AML-193 (cell line): ENCODE measurements around the gene MBD2.
"Not testable (repeated sequence)": the region's sequence is repeated elsewhere in the genome, so short reads cannot be mapped to it uniquely, and the experiment has no call there.

ENCODE experiments used
- DNase-seq, 2 experiments: peaks; one replicate each; lab custom pipeline; 2025; lab: John Stamatoyannopoulos, UW

The MBD2 gene, protein sequence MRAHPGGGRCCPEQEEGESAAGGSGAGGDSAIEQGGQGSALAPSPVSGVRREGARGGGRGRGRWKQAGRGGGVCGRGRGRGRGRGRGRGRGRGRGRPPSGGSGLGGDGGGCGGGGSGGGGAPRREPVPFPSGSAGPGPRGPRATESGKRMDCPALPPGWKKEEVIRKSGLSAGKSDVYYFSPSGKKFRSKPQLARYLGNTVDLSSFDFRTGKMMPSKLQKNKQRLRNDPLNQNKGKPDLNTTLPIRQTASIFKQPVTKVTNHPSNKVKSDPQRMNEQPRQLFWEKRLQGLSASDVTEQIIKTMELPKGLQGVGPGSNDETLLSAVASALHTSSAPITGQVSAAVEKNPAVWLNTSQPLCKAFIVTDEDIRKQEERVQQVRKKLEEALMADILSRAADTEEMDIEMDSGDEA

DNA sequence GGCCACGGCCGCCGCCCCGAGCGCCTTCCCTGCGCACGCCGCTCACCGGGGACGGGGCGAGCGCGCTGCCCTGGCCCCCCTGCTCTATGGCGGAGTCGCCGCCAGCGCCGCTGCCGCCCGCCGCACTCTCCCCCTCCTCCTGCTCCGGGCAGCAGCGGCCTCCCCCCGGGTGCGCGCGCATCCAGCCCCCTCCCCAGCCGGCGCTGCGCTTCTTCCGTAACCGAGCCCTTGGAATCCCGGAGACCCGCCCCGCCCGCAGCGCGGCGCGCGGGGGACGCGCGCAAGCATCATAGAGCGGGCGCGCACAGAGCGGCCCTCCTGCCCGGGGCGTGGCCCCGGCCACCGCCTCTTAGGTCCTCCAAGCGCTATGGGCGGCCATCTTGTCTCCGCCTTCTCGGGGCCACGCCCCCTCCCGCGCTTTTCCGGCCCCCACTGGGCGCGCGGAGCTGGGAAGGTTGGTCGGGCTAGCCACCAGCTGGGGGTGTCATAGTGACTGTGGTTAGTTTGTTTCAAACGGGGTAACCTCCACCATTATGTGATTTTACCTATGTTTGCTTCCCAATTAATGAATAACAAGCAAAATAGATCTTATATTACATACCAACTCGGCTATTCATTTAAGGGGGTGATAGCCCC is at the start of gene MBD2:
Gene MBD2, minus strand, starts transcription at position 291 of the 636 bp plus-strand sequence. Its CDS starts 110 bp downstream, at position 181.
- DNase-seq = peak; percentile 87 to 89

DNA sequence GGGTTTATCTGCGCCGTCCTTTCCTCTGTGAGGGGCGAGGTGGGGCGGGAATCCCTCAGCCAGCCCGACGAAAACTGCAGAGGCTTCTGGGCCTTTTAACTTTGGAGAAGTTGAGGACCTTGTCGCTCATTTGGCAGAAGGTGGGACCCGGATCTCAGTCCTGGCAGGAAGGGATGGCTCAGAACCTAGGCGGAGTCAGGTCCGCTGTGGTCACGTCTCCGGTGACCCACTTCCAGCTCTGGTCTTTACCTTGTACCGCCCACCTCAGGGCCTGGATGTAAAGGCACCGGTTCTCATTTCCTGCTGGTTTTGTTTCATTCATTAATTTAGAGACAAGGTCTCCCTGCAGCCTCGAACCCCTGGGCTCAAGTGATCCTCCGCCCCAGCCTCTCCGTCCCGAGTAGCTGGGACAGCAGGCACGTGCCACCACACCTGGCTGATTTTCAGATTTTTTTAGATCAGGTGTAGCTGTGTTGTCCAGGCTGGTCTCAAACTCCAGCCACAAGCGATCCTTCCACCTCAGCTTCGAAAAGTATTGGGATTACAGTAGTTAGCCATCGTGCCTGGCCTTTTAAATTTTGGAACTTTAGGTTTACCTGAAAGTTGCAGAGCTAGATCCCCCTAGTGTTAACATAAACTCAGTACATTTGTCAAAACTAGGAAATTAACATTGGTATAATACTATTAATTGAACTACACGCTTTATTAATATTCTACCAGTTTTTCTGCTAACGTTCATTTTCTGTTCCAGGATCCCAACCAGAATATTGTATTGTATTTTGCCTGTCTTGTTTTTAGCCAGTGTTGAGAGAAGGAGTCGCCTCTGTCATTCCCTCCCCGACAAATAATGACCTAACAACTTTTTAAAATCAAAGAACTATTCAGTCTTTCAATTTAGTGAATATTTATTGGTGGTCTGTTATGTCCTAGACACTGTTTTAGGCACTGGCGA is 45.7 kb upstream of the MBD2 start:
- peak; percentile 65 to 70 for DNase-seq

DNA sequence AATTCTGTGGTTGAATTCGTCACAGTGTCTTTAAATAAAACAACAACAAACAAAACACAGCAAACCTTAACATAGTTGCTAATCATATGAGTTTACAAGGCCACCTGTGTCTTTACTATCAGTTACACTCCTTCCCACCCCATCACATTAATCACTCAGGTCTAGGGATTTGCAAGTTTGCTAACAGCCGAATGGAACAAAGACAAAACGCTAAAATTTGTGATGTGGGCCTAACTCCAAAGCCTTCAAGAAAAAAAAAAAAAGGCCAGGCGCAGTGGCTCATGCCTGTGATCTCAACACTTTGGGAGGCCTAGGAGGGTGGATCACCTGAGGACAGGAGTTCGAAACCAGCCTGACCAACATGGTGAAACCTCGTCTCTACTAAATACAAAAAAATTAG is 44.3 kb upstream of the MBD2 start:
- DNase-seq = no peak

DNA sequence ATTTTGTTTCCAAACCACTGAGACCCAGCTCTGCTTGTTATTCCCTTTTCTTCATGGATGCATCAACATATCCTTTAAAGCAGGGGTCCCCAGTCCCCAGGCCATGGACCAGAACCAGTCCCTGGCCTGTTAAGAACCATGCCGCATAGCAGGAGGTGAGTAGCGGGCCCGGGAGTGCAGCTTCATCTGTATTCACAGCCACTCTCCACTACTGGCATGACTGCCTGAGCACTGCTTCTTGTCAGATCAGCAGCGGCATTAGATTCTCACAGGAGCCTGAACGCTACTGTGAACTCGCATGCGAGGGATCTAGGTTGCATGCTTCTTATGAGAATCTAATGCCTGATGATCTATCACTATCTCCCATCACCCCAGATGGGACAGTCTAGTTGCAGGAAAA is 43.2 kb upstream of the MBD2 start:
- no peak for DNase-seq

DNA sequence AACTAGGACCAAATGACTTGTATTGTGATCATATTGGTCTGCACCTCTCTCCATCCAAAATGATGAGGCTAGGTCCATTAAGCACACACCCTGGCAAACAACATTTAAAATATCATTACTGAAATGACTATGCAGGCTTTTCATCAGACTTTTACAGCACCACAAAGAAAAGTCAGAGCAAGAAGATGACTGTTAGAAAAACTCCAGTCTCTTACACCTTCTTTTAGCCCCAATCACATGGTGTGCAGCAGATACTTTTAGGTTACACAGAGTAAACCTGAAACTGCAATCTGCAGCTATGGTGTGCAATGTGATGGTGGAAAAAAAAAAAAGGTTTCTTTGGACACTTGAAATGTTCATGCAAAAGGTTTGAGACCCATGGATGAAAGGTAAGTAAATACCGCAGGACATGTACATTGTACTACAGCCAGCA is 39.5 kb upstream of the MBD2 start:
- DNase-seq = no peak

DNA sequence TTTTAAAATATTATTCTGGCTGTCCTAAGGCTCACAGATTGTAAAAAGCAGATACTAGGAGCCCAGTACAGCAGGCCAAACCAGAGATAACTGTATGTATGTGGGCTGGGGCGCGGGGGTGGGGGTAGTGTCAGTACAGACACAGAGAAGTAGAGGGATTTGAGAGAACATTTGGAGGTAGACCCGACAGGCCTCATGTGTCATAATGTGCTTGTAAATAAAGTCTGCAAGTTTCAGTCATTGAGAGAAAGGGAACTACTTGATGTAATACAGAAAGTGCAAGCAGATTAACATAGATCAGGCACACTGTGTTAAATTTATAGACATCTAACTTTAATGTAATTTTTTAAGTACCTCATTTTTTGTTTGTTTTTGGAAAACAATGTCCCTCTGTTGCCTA is 37.4 kb upstream of the MBD2 start:
- DNase-seq = peak; percentile 7 to 20

DNA sequence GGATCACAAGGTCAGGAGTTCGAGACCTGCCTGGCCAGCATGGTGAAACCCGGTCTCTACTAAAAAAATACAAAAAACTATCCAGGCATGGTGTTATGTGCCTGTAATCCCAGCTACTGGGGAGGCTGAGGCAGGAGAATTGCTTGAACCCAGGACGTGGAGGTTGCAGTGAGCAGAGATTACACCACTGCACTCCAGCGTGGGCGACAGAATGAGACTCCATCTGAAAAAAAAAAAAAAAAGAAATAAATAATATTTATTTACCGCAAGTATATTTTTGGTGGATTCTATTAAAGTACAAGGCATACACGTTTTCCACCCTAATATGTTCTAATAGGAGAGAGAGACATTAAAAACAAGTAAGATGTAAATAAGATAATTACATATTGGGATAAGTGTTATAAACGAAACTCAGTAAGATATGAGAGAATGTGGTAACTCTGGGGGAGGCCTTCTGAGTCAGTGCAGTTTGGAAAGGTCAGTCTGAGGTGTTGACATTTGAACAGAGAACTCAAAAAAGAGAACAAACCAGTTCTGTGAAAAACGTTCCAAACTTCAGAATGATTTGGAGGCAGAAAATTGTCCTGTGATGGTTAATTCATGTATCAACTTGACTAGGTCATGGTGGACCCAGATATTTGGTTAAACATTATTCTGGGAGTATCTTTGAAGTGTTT is 36.1 kb upstream of the MBD2 start:
- peak; percentile 78 for DNase-seq

DNA sequence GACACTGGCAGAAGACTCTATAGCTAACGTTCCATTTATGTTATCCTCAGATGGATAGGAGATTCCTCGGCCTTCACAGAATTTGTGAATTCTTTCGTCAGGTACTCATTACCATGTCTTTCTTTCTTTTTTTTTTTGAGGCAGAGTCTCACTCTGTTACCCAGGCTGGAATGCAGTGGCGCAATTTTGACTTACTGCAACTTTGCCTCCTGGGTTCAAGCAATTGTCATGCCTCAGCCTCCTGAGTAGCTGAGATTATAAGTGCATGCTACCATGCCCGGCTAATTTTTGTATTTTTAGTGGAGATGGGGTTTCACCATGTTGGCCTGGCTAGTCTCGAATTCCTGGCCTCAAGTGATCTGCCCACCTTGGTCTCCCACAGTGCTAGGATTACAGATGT is 33.3 kb upstream of the MBD2 start:
- DNase-seq = not testable (repeated sequence)

DNA sequence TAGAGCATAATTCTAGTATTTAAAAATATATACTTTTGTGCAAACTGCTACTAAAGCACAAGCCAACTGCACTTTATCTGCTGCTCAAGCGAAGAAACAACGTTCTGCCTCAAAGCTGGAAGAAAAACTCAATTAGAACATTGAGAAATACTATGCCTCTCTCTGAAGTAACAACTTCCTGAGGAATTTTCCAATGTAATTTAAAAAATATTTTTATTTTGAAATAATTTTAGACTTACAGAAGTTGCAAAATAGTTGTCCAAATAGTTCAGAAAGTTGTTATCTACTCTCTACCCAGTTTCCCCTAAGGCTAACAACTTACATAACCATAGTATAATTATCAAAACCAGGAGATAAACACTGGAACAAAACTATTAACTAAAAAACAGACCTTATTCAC is 32.5 kb upstream of the MBD2 start:
- DNase-seq = peak; percentile 52 to 58

DNA sequence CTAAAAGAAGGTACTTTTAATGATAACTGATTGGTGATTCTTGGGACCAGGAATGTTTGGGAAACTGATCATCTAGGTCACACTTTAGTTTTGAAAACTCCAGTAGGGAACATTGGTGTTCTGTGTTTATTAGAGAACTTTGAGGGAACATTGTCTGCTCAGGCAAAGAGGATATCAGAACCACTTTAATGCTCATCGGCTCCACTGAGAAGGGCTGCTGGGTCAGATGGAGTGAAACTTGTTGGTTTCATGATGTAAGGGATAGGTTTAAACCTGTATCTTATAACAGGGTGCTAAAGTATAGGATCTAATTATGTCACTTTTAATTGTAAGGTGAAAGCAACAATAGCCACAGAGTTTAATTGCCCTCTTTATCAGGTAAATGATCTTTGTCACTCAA is 30.7 kb upstream of the MBD2 start:
- DNase-seq = no peak

DNA sequence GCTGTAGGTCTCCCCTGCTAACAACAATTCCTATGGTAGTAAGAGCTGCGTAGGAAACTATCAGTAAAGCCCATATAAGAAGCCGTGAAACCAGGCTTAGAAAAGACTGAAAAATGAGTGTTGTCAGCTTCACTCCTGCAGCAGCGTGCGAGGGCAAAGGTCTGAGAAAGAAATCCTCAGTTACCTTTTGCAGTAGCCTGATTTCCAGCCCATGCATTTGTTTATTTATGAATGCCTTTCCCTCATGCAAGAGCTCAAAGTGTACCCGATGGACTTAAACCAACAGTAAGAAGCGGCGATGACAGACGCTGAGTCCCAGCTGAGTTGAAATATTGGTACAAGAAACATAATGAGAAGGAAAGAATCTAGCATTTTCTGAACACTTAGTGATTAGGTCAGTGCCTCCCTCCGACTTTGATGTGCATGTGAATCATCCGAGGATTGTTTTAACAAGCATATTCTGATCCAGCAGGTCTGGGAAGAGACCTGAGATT is 29.8 kb upstream of the MBD2 start:
- DNase-seq = no peak

DNA sequence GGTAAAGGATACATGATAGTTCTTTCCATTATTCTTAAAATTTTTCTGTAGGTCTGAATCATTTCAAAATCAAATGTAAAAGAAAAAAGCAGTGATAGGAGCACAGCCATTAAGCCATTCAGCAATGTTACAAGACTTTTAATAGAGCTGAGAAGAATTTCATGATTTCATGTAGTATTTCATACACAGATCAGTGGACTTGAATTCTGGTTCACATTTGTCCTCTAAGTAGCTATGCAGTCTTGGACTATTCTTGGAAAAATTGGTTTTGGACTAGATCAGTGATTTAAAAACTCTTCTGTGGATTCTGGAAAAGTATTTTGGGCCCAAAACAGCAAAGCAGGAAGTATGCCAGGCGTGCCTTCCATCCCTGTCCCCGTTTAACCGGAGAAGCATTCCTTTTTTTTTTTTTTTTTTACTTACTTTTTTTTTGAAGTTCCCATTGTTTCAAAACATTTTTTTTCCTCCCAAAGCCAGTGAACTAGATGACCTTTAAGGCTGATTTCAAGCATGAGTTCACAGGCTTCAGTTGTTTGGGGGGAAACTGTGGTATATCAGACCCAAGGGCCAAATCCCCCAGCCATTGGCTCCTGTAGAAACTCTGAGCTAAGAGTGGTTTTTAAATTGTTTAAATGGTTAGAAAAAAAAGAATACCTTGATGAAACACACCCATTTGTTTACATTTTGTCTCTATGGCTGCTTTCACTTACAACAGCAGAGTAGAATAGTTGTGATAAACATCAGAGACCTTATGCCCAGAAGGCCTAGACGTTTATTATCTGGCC is 27.3 kb upstream of the MBD2 start:
- no peak for DNase-seq

DNA sequence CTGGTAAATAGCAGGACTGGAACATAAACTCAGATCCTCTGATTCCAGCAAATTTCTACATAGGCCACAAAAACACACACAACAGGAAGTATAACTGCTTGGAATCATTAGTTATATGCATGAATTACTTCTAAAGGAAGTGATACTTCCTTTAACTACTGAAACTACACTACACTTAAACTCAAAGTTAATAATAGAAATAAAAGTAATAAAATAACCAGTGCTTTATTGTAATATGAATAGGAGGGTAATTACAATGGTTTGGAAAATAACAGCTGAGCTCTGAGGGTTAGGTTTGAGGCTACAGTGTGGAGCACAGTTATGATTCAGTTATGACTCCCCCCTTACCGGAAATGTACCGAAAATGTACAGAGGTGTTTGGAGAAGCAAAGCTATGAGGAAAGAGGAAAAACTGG is 26.4 kb upstream of the MBD2 start:
- DNase-seq = peak in 1 of 2 experiments; percentile 9

DNA sequence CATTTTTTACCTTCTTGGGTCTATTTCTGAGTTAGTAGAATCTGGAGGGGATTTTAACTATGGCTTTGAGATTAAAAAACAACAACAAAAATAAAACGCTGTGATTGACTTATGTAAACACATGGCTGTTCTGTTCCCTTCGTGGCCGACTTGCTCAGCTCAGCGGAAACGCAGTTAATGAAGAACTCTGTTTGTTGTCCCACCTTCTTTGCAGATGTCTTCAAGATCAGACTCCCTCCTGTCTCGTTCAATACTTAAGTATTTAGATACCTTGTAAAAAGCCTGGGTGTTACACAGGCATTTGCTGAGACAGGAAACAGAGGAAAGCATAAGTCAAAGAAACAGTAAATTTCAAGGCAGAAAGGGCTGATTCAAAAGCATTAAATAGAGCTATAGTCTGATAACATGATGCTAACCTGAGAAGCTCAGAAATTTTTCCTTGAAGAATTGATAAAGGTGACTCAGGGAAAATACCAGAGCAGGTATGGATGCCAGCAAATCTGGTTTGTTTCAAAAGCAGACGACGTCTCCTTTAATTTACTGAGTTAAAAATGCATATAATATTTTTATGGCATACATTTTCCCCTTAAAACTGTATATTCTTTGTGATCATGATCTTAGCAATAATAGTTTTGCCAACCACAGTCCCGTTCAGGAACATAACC is 23.2 kb upstream of the MBD2 start:
- no peak for DNase-seq

DNA sequence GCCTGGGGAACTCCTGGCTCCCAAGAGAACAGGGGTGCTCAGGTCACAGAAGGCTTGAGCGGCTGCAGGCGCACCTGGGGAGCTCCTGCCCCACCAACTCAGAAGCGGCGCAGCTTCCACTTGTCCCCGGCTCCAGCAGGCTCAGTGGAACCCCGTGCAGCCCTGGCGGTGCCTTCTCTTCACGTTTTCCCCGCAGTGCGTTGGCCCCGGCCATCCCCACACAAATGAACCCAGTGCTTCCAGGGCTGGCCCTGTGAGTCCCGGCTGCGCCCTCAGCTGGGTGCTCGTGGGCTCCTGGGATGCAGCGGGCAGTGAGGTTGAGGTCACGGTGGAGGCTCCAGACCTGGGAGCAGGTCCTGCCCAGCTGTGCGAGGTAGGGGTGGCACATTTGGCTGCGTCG is 17.9 kb upstream of the MBD2 start:
- DNase-seq = no peak

DNA sequence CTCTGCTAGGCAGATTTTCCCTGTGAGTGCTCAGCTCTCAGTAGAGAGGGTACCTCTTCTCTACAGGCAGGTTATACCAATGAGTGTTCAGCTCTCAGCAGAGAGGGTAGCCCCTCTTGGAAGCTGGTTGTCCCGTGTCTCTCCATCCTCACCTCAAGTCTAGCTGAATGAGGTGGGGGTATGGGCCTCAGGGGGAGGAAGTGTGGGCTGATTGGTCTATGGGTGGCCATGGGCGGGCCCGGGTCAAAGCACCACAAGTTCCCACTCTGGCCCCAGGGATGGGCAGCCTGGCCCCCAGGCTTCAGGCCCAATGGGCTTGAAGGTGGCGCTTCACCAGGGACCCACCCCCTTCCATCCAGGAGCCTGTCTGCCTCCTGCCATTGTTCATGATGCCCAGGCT is 17.0 kb upstream of the MBD2 start:
- no peak for DNase-seq

DNA sequence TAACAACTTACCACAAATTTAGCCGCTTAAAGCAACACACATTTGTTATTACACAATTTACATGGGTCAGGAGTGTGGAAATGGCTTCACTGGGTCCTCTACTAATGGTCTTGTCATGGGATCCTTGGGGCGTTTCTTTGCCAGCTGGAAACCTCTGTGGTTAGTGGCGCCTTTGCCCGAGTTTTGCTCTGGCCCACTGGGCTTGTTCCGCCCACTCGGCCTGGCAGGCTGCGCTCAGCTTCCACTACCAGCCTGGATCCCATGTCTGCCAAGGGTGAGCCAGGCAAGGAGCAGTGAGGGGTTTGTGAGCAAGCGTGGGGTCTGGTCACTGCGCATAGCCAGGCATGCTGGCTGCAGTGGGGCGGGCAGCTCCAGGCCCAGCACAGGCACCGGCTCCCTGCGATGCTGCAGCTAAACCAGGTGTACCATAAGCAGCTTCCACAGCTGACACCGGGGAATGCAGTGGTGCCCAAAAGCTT is 16.2 kb upstream of the MBD2 start:
- DNase-seq = peak in 1 of 2 experiments; percentile 14

DNA sequence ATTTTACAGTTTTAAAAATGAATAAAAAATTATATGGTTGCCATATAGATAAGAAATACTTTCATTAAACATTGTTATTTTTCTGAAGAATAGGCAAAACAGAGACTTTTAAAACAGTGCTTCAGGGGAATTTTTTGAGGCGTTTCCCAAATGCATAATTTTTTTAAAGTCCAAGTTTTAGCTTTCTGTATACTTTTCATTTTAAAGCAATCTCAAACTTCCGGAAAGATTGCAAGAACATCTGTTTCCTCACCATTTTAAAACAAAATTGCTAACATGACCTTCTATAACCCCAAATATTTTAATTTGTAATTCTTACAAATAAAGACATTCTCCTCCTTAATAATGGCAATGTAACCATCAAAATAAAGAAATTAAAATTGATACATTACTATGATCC is 15.1 kb upstream of the MBD2 start:
- peak; percentile 16 to 23 for DNase-seq

DNA sequence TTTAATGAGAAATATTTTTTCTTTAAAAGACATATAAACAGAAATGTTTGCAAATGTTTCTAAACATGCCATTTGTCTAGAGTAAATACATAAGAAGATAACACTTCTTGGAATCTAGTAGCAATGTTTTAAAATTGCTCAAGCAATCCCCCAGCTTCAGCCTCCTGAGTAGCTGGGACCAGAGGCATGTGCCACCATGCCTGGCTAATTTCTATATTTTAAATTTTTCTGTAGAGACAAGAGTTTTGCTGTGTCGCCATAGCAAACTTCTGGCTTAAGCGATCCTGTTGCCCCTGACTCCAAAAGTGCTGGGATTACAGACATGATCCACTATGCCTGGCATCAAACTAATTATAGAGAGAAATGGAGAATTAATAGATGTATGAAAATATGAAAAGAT is 14.6 kb upstream of the MBD2 start:
- DNase-seq = no peak
